H1 (cell line): ENCODE results near the gene TNKS2. TPM values are rescaled to one million over a fixed set of nuclear protein-coding genes. Genes with fewer than 3 reads are reported as not detected.

Source experiments
- CEBPB ChIP-seq: IDR thresholded peaks from 2 replicates; pipeline ENCODE4 v1.6.1; 2012; ENCODE audit warnings: low read depth, low read length
- EZH2 ChIP-seq: fragments of 200-600 bp; sonication (generic); IDR thresholded peaks from 2 replicates; pipeline ENCODE4 v1.7.1; 2012; ENCODE audit warnings: low read depth, mild to moderate bottlenecking, moderate library complexity, low read length, inconsistent platforms; ENCODE audit not compliant: severe bottlenecking
- JUND ChIP-seq: IDR thresholded peaks from 2 replicates; pipeline ENCODE4 v1.6.1; 2011; ENCODE audit warnings: mild to moderate bottlenecking, improper control_type of control experiment, low read length
- MAX ChIP-seq: IDR thresholded peaks from 2 replicates; pipeline ENCODE4 v1.6.1; 2012; ENCODE audit warnings: inconsistent platforms
- POLR2AphosphoS5 ChIP-seq: IDR thresholded peaks from 2 replicates; pipeline ENCODE4 v1.6.1; 2011; ENCODE audit warnings: low read depth, low read length
- POU5F1 ChIP-seq: IDR thresholded peaks from 2 replicates; pipeline ENCODE4 v1.6.1; 2011; ENCODE audit warnings: low read depth, mild to moderate bottlenecking, low read length, moderate library complexity
- SP2 ChIP-seq: IDR thresholded peaks from 2 replicates; pipeline ENCODE4 v1.6.1; 2012; ENCODE audit warnings: mild to moderate bottlenecking, low read length, inconsistent platforms
- SRF ChIP-seq: IDR thresholded peaks from 2 replicates; pipeline ENCODE4 v1.6.1; 2011; ENCODE audit warnings: mild to moderate bottlenecking, low read depth, low read length, moderate library complexity
- TAF1 ChIP-seq: IDR thresholded peaks from 2 replicates; pipeline ENCODE4 v1.6.1; 2011; ENCODE audit warnings: mild to moderate bottlenecking, low read depth, low read length
- TEAD4 ChIP-seq: IDR thresholded peaks from 2 replicates; pipeline ENCODE4 v1.6.1; 2012; ENCODE audit warnings: low read depth, low read length, inconsistent platforms, mixed read lengths
- USF2 ChIP-seq: IDR thresholded peaks from 2 replicates; pipeline ENCODE4 v1.6.1; 2011; ENCODE audit warnings: low read length, improper control_type of control experiment
- polyA plus RNA-seq, 7 experiments: library from polyadenylated mRNA; depleted of rRNA in 3 of 7; stranded (reverse) in 5 of 7; unstranded in 2 of 7; fragments of >200 nt in 5 of 7; fragments of 200-250 nt in 2 of 7; gene quantifications; 1 replicate in 5 of 7; 2 replicates in 1 of 7; 4 replicates in 1 of 7; pipeline versions ENCODE4 v1.2.1 to v1.2.3, GENCODE V29; 2011 to 2013; ENCODE audit warnings: missing spikeins in 2 of 7, mixed read lengths in 2 of 7
- total RNA-seq: library from RNA; stranded (reverse); fragmentation: NEBNext Ultra II Directional; extraction: Animal tissue kit (Norgen Biotek cat#: 25700); gene quantifications from 2 replicates; pipeline ENCODE4 v1.2.1, GENCODE V29; 2021
- TF ChIP-seq, protein P1 (sequence below): IDR thresholded peaks from 2 replicates; pipeline ENCODE4 v1.6.1; 2012; ENCODE audit warnings: inconsistent platforms

The TNKS2 gene
- total and polyA plus RNA-seq, 2 of the 8 experiments (the other 6 are each of a cell fraction or from before 2014, with no cell fraction given), result 23.3 to 73.6 TPM

- no peak for TF ChIP-seq USF2
- no peak for TF ChIP-seq SP2
- no peak for TF ChIP-seq TAF1
- TF ChIP-seq TEAD4, result no peak
- no peak for TF ChIP-seq SRF
- no peak for TF ChIP-seq POU5F1
- TF ChIP-seq CEBPB, result no peak
- TF ChIP-seq MAX, result no peak
- no peak for TF ChIP-seq POLR2AphosphoS5
- TF ChIP-seq, protein P1, sequence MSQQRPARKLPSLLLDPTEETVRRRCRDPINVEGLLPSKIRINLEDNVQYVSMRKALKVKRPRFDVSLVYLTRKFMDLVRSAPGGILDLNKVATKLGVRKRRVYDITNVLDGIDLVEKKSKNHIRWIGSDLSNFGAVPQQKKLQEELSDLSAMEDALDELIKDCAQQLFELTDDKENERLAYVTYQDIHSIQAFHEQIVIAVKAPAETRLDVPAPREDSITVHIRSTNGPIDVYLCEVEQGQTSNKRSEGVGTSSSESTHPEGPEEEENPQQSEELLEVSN, result no peak
- TF ChIP-seq EZH2, result no peak
- TF ChIP-seq JUND, result no peak
These were observed 98.1 kb downstream of the TNKS2 start (continued) for GRCh38 chr10:91896212-91896756.
